Activated T-cell treated with anti-CD3 and anti-CD28 coated beads, Interleukin-2, amount 50 U/mL, for 48 hours (primary cell): ENCODE measurements around the gene ZNF766.
"Not testable (repeated sequence)": the region's sequence is repeated elsewhere in the genome, so short reads cannot be mapped to it uniquely, and the experiment has no call there.

Experiments used
- DNase-seq, 2 experiments: peaks; one replicate each; pipeline ENCODE4 v3.0.0-alpha.2; 2020

ZNF766 gene

GRCh38 chr19:52277471-52277870 lies 8.1 kb downstream of the ZNF766 start:
- no peak for DNase-seq

GRCh38 chr19:52286256-52286655 lies 16.9 kb downstream of the ZNF766 start:
- DNase-seq = no peak

GRCh38 chr19:52291781-52292180 lies 22.4 kb downstream of the ZNF766 start:
- no peak for DNase-seq

- not testable (repeated sequence) for DNase-seq
These were observed 23.6 kb downstream of the ZNF766 start for GRCh38 chr19:52292946-52293345.

GRCh38 chr19:52296400-52296772 lies 27.0 kb downstream of the ZNF766 start:
- DNase-seq = no peak

GRCh38 chr19:52296773-52297600 lies 27.6 kb downstream of the ZNF766 start, which contains the start of gene ZNF480:
Gene ZNF480 (plus strand): TSS chr19:52297169. CDS start chr19:52300413, 3,244 bp downstream.
- DNase-seq = peak; percentile 73 to 74

- DNase-seq = no peak
These were observed 28.4 kb downstream of the ZNF766 start for GRCh38 chr19:52297601-52298364.

GRCh38 chr19:52307275-52307674 lies 37.9 kb downstream of the ZNF766 start:
- DNase-seq = peak in 1 of 2 experiments; percentile 23

GRCh38 chr19:52322429-52322828 lies 53.0 kb downstream of the ZNF766 start:
- no peak for DNase-seq

GRCh38 chr19:52331757-52332156 lies 62.4 kb downstream of the ZNF766 start:
- no peak for DNase-seq

GRCh38 chr19:52335768-52336116 lies 66.4 kb downstream of the ZNF766 start:
- no peak for DNase-seq

- DNase-seq = peak; percentile 90 to 92
These were observed 66.9 kb downstream of the ZNF766 start, which contains the start of gene ZNF610 for GRCh38 chr19:52336117-52336790. Gene ZNF610 (plus strand): TSS chr19:52336243. CDS start chr19:52349173, 12,930 bp downstream.

GRCh38 chr19:52336791-52337381 lies 67.5 kb downstream of the ZNF766 start:
- no peak for DNase-seq

GRCh38 chr19:52339022-52339421 lies 69.6 kb downstream of the ZNF766 start:
- DNase-seq = not testable (repeated sequence)

- DNase-seq = peak; percentile 52 to 60
These were observed 74.2 kb downstream of the ZNF766 start for GRCh38 chr19:52343548-52343947.

GRCh38 chr19:52345162-52345561 lies 75.8 kb downstream of the ZNF766 start:
- no peak for DNase-seq
